GM18951 (cell line): ENCODE data around the gene SPOCK3.

Experiments used
- POLR2A ChIP-seq: IDR thresholded peaks from 4 replicates; pipeline ENCODE4 v1.6.1; 2011; ENCODE audit warnings: mild to moderate bottlenecking; ENCODE audit not compliant: insufficient read length, insufficient read depth; ENCODE audit errors: extremely low read depth
- in situ Hi-C: fragments of 300-500 bp; cut with MboI; formaldehyde crosslinking; loops from one replicate; pipeline ENCODE4 v1.12.0; 2022; ENCODE audit warnings: low sequenced_read_pairs, mixed read lengths, inconsistent platforms; ENCODE audit not compliant: unreplicated experiment

The SPOCK3 gene

GRCh38 chr4:167136270-167136669 is 98.0 kb downstream of the SPOCK3 start:
- in situ Hi-C loops = no loop called here
- TF ChIP-seq POLR2A = no peak

- in situ Hi-C loops = no loop called here
- no peak for TF ChIP-seq POLR2A
Measured at GRCh38 chr4:167129146-167129545, 105.1 kb downstream of the SPOCK3 start.

- TF ChIP-seq POLR2A = no peak
- in situ Hi-C loops = no loop called here
Measured at GRCh38 chr4:167119392-167119791, 114.9 kb downstream of the SPOCK3 start.

GRCh38 chr4:167117273-167117672 is 117.0 kb downstream of the SPOCK3 start:
- no peak for TF ChIP-seq POLR2A
- in situ Hi-C loops = no loop called here

- TF ChIP-seq POLR2A = no peak
- in situ Hi-C loops = no loop called here
Measured at GRCh38 chr4:167114416-167114971, 119.8 kb downstream of the SPOCK3 start.

- in situ Hi-C loops = no loop called here
- no peak for TF ChIP-seq POLR2A
Measured at GRCh38 chr4:167111622-167112021, 122.7 kb downstream of the SPOCK3 start.

GRCh38 chr4:167111092-167111491 is 123.2 kb downstream of the SPOCK3 start:
- no peak for TF ChIP-seq POLR2A
- in situ Hi-C loops = no loop called here

GRCh38 chr4:167109859-167110258 is 124.4 kb downstream of the SPOCK3 start:
- in situ Hi-C loops = no loop called here
- no peak for TF ChIP-seq POLR2A

- no peak for TF ChIP-seq POLR2A
- in situ Hi-C loops = no loop called here
Measured at GRCh38 chr4:167105857-167106256, 128.4 kb downstream of the SPOCK3 start.

GRCh38 chr4:167102475-167102874 is 131.8 kb downstream of the SPOCK3 start:
- in situ Hi-C loops = no loop called here
- no peak for TF ChIP-seq POLR2A

GRCh38 chr4:167101035-167101434 is 133.3 kb downstream of the SPOCK3 start:
- no peak for TF ChIP-seq POLR2A
- in situ Hi-C loops = no loop called here

- in situ Hi-C loops = no loop called here
- TF ChIP-seq POLR2A = no peak
Measured at GRCh38 chr4:167100120-167100519, 134.2 kb downstream of the SPOCK3 start.

- no peak for TF ChIP-seq POLR2A
- in situ Hi-C loops = no loop called here
Measured at GRCh38 chr4:167088115-167088514, 146.2 kb downstream of the SPOCK3 start.

- in situ Hi-C loops = no loop called here
- no peak for TF ChIP-seq POLR2A
Measured at GRCh38 chr4:167084321-167084720, 150.0 kb downstream of the SPOCK3 start.

- no peak for TF ChIP-seq POLR2A
- in situ Hi-C loops = no loop called here
Measured at GRCh38 chr4:167079762-167080161, 154.5 kb downstream of the SPOCK3 start.

GRCh38 chr4:167052631-167053091 is 181.6 kb downstream of the SPOCK3 start:
- in situ Hi-C loops = no loop called here

More at GRCh38 chr4:167052631-167053091, 181.6 kb downstream of the SPOCK3 start:
- no peak for TF ChIP-seq POLR2A
